ENCODE data around the gene NMNAT3.
A peak's percentile ranks its signal among the peaks of the same experiment; 100 is the strongest.

Gene NMNAT3

GRCh38 chr3:139689708-139690228 lies 12.0 kb upstream of the NMNAT3 start:
- TF ChIP-seq CTCF (IDR thresholded peaks at IDR 0.05; ENCODE audit: insufficient read depth, missing control alignments): no peak
- FAIRE-seq (no peak), DNase-seq (ENCODE audit: insufficient read length, low spot score) (no peak)

- FAIRE-seq (peak; percentile 16), DNase-seq (ENCODE audit: insufficient read length, low spot score) (no peak)
- no peak for TF ChIP-seq CTCF (IDR thresholded peaks at IDR 0.05; ENCODE audit: insufficient read depth, missing control alignments)
These were observed 11.3 kb upstream of the NMNAT3 start for GRCh38 chr3:139689122-139689521.

DNA sequence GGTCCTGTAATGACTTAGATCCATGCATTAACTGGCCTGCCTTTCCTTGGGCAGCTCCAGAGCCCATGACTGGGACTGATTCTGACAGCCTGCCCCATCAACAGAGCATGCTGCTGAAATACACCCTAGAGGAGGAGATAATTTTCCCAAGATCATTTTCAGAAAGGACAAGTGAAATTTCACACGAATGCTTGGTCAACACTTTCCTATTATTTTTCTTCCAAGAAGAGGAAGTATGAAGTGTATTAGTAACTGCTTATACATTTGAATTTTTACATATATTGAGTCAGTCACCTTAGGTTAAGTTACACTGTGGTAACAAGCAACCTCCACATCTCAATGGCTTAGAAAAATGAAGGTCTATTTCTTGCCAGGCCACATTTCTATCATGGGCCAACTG lies 9.7 kb upstream of the NMNAT3 start:
- no peak for TF ChIP-seq CTCF (IDR thresholded peaks at IDR 0.05; ENCODE audit: insufficient read depth, missing control alignments)
- FAIRE-seq: no peak
- DNase-seq (ENCODE audit: insufficient read length, low spot score): no peak

DNA sequence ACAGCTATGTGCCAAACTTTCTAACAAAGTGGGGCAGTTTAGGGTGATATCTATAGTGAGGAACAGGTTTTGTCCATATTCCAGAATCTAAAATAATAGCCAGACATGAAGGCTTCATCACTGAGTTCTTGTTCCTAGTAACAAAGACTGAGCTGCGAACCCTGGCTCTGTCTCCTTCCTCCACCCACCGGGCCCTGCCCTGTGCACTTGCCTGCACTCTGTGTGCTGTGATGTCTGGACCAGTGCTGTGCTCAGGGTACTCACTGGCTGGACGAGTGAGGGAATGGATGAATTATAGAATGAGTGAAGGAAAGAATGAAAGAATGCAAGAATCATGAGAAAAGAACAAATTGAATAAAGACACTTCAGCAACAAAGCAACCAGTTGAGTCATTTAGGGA lies 8.9 kb upstream of the NMNAT3 start:
- DNase-seq (ENCODE audit: insufficient read length, low spot score) (no peak), FAIRE-seq (no peak)
- TF ChIP-seq CTCF (IDR thresholded peaks at IDR 0.05; ENCODE audit: insufficient read depth, missing control alignments): no peak

- DNase-seq (ENCODE audit: insufficient read length, low spot score): no peak
- FAIRE-seq: no peak
- TF ChIP-seq CTCF (IDR thresholded peaks at IDR 0.05; ENCODE audit: insufficient read depth, missing control alignments): no peak
These were observed 8.4 kb upstream of the NMNAT3 start for GRCh38 chr3:139686206-139686605.

DNA sequence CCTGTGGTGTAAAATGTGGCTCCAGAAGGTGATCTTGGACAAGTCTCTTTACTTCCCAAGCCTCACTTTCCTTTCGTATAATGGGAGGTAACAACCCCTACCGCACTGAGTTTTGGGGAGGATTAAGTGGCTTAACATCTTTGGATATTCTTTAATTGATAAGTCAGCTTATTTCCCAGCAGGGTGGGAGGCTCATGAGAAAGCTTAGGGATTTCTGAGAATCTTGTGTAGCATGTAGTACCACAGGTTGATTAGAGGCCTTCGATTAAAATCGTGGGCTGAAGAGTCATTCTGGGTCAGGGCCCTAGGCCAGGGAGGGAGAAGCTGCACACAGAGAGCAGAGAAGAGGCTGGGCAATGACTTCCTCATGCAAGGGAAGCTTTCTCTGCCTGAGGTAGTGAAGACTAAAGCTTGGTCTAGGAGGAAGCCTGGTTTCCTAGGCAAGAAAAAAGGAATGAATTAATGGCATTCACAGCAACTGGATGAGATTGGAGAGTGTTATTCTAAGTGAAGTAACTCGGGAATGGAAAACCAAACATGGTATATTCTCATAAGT lies 1.5 kb upstream of the NMNAT3 start:
- FAIRE-seq (no peak), DNase-seq (ENCODE audit: insufficient read length, low spot score) (no peak)
- TF ChIP-seq CTCF (IDR thresholded peaks at IDR 0.05; ENCODE audit: insufficient read depth, missing control alignments): no peak

DNA sequence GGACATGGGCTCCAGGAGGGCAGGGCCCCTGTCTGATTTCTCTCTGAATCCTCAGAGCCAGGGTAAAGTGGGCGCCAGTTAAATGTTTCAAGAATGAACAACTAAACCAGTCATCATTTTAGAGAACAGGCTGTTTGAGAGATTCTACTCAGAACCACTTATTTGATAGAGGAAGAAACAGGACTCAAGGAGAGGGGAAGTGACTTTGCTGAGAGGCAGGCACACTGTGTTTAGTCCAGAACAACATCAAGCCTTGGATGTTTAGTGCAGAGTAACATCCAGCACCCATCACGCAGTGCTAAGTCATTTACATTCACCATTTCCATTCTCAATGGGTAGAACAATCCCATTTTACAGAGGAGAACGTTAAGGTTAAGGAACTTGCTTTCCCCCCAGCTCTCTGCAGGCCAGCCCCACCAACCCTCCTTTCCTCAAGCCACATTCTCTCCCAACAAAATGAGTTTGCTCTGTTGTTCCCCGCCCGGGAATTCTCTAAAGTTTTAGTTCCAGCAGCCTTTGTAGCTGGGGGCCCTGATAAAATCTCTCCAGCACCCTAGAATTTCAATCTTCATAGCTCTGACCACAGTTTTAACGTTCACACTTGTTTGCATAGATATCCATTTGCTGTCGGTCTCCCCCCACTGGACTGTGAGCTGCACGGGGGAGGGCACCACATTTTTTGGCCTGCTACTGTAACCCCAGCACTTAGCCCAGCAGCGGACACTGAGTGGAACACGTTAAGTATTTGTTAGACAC lies 962 bp downstream of the NMNAT3 start:
- no peak for TF ChIP-seq CTCF (IDR thresholded peaks at IDR 0.05; ENCODE audit: insufficient read depth, missing control alignments)
- FAIRE-seq (no peak), DNase-seq (ENCODE audit: insufficient read length, low spot score) (no peak)

Measured in D721Med (cell line).